Fibroblast of lung (primary cell): ENCODE results near the gene GNAZ. TPM values are rescaled to one million over a fixed set of nuclear protein-coding genes. Genes with fewer than 3 reads are reported as not detected.

Experiments used
- DNase-seq, 2 donors: peaks; one replicate each; pipeline versions ENCODE4 v3.0.0 to v3.0.0-alpha.2; 2010; ENCODE audit warnings: low read depth in 2 of 2
- H2AFZ ChIP-seq: 2 replicates; pipeline ENCODE4 v1.5.1; 2012; ENCODE audit warnings: low read length, control low read depth, inconsistent platforms
- H3K27ac ChIP-seq: 2 replicates; pipeline ENCODE4 v1.5.1; 2011; ENCODE audit warnings: low read length, control low read depth; ENCODE audit not compliant: insufficient read depth
- H3K27me3 ChIP-seq: 2 replicates; pipeline ENCODE4 v1.5.1; 2011; ENCODE audit warnings: mild to moderate bottlenecking, low read length; ENCODE audit not compliant: control insufficient read depth, insufficient read depth
- H3K36me3 ChIP-seq: 2 replicates; pipeline ENCODE4 v1.5.1; 2011; ENCODE audit warnings: low read length; ENCODE audit not compliant: control insufficient read depth, insufficient read depth
- H3K4me1 ChIP-seq: 2 replicates; pipeline ENCODE4 v1.5.1; 2011; ENCODE audit warnings: low read length; ENCODE audit not compliant: control insufficient read depth, insufficient read depth; ENCODE audit errors: extremely low read depth
- H3K4me2 ChIP-seq: 2 replicates; pipeline ENCODE4 v1.5.1; 2011; ENCODE audit warnings: low read length, control low read depth; ENCODE audit not compliant: insufficient read depth; ENCODE audit errors: extremely low read depth
- H3K4me3 ChIP-seq, 4 experiments: fragments of 200-600 bp in 1 of 4; sonication (generic) in 1 of 4; replicated peaks in 1 of 4; 2 replicates each; pipeline ENCODE4 v1.5.1; 2011 to 2016; ENCODE audit warnings: low read length in 4 of 4, low read depth in 3 of 4, mild to moderate bottlenecking in 3 of 4, control low read depth in 2 of 4, inconsistent platforms in 1 of 4, mixed read lengths in 1 of 4; ENCODE audit not compliant: insufficient read depth in 1 of 4; ENCODE audit errors: control extremely low read depth in 1 of 4
- H3K79me2 ChIP-seq: 2 replicates; pipeline ENCODE4 v1.5.1; 2012; ENCODE audit warnings: mild to moderate bottlenecking, low read length, inconsistent platforms; ENCODE audit not compliant: control insufficient read depth, insufficient read depth
- H3K9ac ChIP-seq: 2 replicates; pipeline ENCODE4 v1.5.1; 2011; ENCODE audit warnings: mild to moderate bottlenecking, low read length, control low read depth; ENCODE audit not compliant: insufficient read depth
- H3K9me3 ChIP-seq: 2 replicates; pipeline ENCODE4 v1.5.1; 2012; ENCODE audit warnings: low read depth, low read length; ENCODE audit not compliant: control insufficient read depth, insufficient read depth
- H4K20me1 ChIP-seq: 2 replicates; pipeline ENCODE4 v1.5.1; 2011; ENCODE audit warnings: low read length; ENCODE audit not compliant: control insufficient read depth, insufficient read depth; ENCODE audit errors: extremely low read depth
- EZH2 ChIP-seq: IDR thresholded peaks from 2 replicates; pipeline ENCODE4 v1.5.1; 2012; ENCODE audit warnings: low read length, control low read depth, mild to moderate bottlenecking; ENCODE audit errors: missing control alignments
- polyA plus RNA-seq, 2 donors: library from polyadenylated mRNA; depleted of rRNA in 1 of 2; stranded (reverse) in 1 of 2; unstranded in 1 of 2; fragments of >200 nt; gene quantifications; 2 replicates each; pipeline ENCODE4 v1.2.1, GENCODE V29; 2011 to 2012; ENCODE audit warnings: missing spikeins in 1 of 2
- total RNA-seq: library from RNA; depleted of rRNA; stranded (reverse); fragments of >200 nt; gene quantifications from 2 replicates; pipeline ENCODE4 v1.2.1, GENCODE V29; 2014
- TF ChIP-seq, protein P1 (sequence below), 2 donors: IDR thresholded peaks in 1 of 2; conservative IDR thresholded peaks in 1 of 2; 1 replicate in 1 of 2; 2 replicates in 1 of 2; pipeline ENCODE4 v1.5.1; 2011 to 2012; ENCODE audit warnings: low read length in 2 of 2, control low read depth in 1 of 2, inconsistent platforms in 1 of 2, low read depth in 1 of 2, mild to moderate bottlenecking in 1 of 2

The GNAZ gene
- total and polyA plus RNA-seq, 2 donors (not counting 1 experiment from before 2014, with no cell fraction given), result 0.22 to 1.7 TPM

DNA sequence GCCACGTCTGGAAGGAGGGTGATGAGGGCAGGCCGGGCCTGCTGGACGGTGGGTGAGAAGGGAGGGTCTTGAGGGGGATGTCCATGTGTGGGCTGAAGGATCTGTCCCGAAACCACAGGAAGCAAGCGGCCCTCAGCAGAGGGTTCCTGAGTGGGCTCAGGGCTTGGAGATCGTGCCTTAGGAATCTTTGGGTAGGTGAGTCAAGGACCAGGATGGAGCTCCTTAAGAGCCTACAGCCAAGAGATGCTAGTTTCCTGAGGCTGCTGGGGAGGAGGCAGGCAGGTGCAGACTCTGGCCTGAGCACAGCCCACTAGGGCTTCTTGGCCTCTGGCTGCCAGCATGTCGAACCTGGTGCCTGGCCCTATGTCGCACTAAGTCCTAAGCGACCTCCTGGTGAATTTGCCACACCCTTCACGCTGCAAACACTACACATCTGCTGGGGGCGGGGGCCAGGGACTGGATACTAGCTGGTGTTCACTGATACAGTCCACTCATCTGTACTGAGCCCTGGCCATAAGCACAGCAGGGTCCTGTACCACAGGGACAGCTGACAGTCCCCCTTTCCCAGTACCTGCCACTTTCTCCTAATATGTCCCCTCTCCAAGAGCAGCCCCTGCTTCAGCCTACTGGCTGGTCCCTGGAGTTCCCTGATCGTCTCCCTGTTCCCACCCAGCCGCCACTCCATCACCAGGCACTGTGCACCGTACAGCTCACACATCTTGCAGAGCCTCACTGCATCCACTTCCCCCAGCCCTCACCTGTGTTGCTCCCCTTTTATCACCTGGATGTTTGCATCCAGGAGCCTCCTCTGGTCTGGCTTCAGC, 19.5 kb downstream of the GNAZ start:
- Histone ChIP-seq H3K79me2 (no peaks in the 10 kb centered on the region), H3K9me3 (no peaks in the 10 kb centered on the region), H3K27ac (no peak overlapping the region), H3K9ac (no peak overlapping the region), H2AFZ (no peak overlapping the region), H4K20me1 (no peaks in the 10 kb centered on the region), H3K36me3 (no peaks in the 10 kb centered on the region), H3K4me2 (no peak overlapping the region), H3K4me1 (no peaks in the 10 kb centered on the region), H3K27me3 (no peaks in the 10 kb centered on the region), H3K4me3 (no peak overlapping the region)
- TF ChIP-seq EZH2, result no peak
- TF ChIP-seq, protein P1, sequence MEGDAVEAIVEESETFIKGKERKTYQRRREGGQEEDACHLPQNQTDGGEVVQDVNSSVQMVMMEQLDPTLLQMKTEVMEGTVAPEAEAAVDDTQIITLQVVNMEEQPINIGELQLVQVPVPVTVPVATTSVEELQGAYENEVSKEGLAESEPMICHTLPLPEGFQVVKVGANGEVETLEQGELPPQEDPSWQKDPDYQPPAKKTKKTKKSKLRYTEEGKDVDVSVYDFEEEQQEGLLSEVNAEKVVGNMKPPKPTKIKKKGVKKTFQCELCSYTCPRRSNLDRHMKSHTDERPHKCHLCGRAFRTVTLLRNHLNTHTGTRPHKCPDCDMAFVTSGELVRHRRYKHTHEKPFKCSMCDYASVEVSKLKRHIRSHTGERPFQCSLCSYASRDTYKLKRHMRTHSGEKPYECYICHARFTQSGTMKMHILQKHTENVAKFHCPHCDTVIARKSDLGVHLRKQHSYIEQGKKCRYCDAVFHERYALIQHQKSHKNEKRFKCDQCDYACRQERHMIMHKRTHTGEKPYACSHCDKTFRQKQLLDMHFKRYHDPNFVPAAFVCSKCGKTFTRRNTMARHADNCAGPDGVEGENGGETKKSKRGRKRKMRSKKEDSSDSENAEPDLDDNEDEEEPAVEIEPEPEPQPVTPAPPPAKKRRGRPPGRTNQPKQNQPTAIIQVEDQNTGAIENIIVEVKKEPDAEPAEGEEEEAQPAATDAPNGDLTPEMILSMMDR (conservative IDR thresholded peaks at IDR 0.05 in 1 of 2, IDR thresholded peaks at IDR 0.05 in 1 of 2; ENCODE audit: low read depth in 1 of 2, low read length in 2 of 2), result no peak
- no peak for DNase-seq

DNA sequence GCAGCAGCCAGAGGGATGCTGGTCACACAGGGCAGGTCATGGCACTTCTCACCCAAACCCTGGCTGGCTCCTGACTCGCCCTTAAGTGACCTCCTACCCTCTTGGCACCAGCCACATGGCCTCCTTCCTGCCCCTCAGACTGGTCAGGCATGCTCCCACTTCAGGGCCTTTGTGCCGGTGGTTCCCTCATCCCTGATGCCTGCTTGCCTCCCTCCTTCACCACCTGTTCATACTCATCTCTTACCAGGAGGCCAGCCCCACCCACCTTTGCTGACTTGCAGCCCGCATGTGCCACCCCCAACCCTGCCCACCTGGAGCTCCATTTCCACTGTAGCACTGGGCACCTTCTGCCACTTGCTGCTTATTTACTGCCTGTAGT, 20.1 kb downstream of the GNAZ start:
- no peak for TF ChIP-seq EZH2
- TF ChIP-seq, protein P1 (conservative IDR thresholded peaks at IDR 0.05 in 1 of 2, IDR thresholded peaks at IDR 0.05 in 1 of 2; ENCODE audit: low read depth in 1 of 2, low read length in 2 of 2), result no peak
- Histone ChIP-seq H3K4me2 (no peak overlapping the region), H4K20me1 (no peaks in the 10 kb centered on the region), H3K27ac (no peak overlapping the region), H3K79me2 (no peaks in the 10 kb centered on the region), H3K9me3 (no peaks in the 10 kb centered on the region), H3K36me3 (no peaks in the 10 kb centered on the region), H3K9ac (no peak overlapping the region), H3K4me1 (no peaks in the 10 kb centered on the region), H3K4me3 (no peak overlapping the region), H3K27me3 (no peaks in the 10 kb centered on the region), H2AFZ (no peak overlapping the region)
- DNase-seq, result no peak

GRCh38 chr22:23091760-23092159, 21.4 kb downstream of the GNAZ start:
- Histone ChIP-seq H3K36me3 (no peaks in the 10 kb centered on the region), H3K27me3 (no peaks in the 10 kb centered on the region), H3K4me3 (no peak overlapping the region), H3K4me1 (no peaks in the 10 kb centered on the region), H2AFZ (no peak overlapping the region), H3K27ac (no peak overlapping the region), H3K4me2 (no peak overlapping the region), H3K9me3 (no peaks in the 10 kb centered on the region), H4K20me1 (no peaks in the 10 kb centered on the region), H3K9ac (no peak overlapping the region), H3K79me2 (no peaks in the 10 kb centered on the region)
- no peak for DNase-seq
- no peak for TF ChIP-seq EZH2
- TF ChIP-seq, protein P1 (conservative IDR thresholded peaks at IDR 0.05 in 1 of 2, IDR thresholded peaks at IDR 0.05 in 1 of 2; ENCODE audit: low read depth in 1 of 2, low read length in 2 of 2), result no peak
